MCF 10A (cell line): ENCODE data around the gene TNFSF4. TPM values are rescaled to one million over a fixed set of nuclear protein-coding genes. Genes with fewer than 3 reads are reported as not detected.

Experiments used
- BruUV-seq: library from RNA; stranded (reverse); fragments of 400-500 nt; replicated peaks from 2 replicates; lab custom pipeline; 2021; lab: Mats Ljungman, UMichigan
- CTCF ChIA-PET: fragments of 300-600 bp; sonication (Branson Sonifier 250); formaldehyde crosslinking; extraction: SDS; loops from one replicate; lab custom pipeline; 2021; ENCODE audit warnings: antibody characterized with exemption, inconsistent platforms; lab: Yijun Ruan, JAX
- POLR2A ChIA-PET: fragments of 300-600, 350-650 bp; sonication (Branson Sonifier 250); formaldehyde crosslinking; extraction: SDS; loops from one replicate; lab custom pipeline; 2020; ENCODE audit warnings: antibody characterized with exemption, inconsistent platforms; lab: Yijun Ruan, JAX
- DNase-seq: peaks from one replicate; pipeline ENCODE4 v3.0.0-alpha.2; 2018; ENCODE audit not compliant: unreplicated experiment
- H3K27ac Mint-ChIP-seq: one replicate; pipeline ENCODE4 v1.8.0; 2022; ENCODE audit warnings: mild to moderate bottlenecking, low read depth, mixed read lengths; ENCODE audit not compliant: unreplicated experiment
- H3K27me3 Mint-ChIP-seq: one replicate; pipeline ENCODE4 v1.8.0; 2022; ENCODE audit warnings: mixed read lengths; ENCODE audit not compliant: insufficient read depth, unreplicated experiment
- H3K36me3 Mint-ChIP-seq: one replicate; pipeline ENCODE4 v1.8.0; 2022; ENCODE audit warnings: mild to moderate bottlenecking, moderate library complexity, mixed read lengths; ENCODE audit not compliant: insufficient read depth, unreplicated experiment
- H3K4me1 Mint-ChIP-seq: one replicate; pipeline ENCODE4 v1.8.0; 2022; ENCODE audit warnings: mixed read lengths; ENCODE audit not compliant: insufficient read depth, unreplicated experiment
- H3K4me3 Mint-ChIP-seq: one replicate; pipeline ENCODE4 v1.8.0; 2022; ENCODE audit warnings: mild to moderate bottlenecking, moderate library complexity, mixed read lengths; ENCODE audit not compliant: unreplicated experiment
- H3K9me3 Mint-ChIP-seq: one replicate; pipeline ENCODE4 v1.8.0; 2022; ENCODE audit warnings: mixed read lengths; ENCODE audit not compliant: unreplicated experiment
- intact Hi-C: fragments of 100-400 bp; cut with micrococcal nuclease; formaldehyde crosslinking; loops from 2 replicates; pipeline ENCODE4 v1.14.1; 2022
- total RNA-seq: library from RNA; stranded (reverse); gene quantifications from 2 replicates; pipeline ENCODE4 v1.2.3, GENCODE V29; 2022
- TF ChIP-seq, protein P1 (sequence below): fragments of 200-600 bp; IDR thresholded peaks from one replicate; pipeline ENCODE4 v1.8.0; 2022; ENCODE audit warnings: antibody characterized with exemption, mild to moderate bottlenecking; ENCODE audit not compliant: unreplicated experiment

Gene TNFSF4
- total RNA-seq, 1 experiment from 2014 or later: 0.23 TPM

DNA sequence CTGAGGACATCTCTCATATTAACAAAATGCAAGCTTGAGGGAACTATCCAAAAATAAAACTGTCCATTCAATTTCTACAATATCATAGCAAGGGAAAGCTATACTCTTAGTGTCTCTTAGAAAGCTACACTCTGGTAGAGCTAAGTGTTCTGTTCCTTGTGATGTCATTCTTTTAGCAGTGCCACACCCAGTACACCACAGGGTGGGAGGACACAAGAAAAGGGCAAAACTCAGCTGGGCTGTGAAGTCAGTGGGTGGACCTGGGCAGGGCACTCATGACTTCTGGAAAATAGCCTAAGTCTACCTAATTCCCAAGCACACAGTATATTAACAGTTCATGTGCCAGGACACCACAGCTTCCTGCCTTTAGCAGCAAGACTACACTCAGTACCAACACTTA, 42.2 kb upstream of the TNFSF4 start:
- intact Hi-C loops: loop anchor here (2.0 kb wide), 2 partner anchors 423 to 503 kb away; no protein-coding TSS in a partner anchor
- BruUV-seq: no TSS peak
- Mint-ChIP-seq H3K4me3 (peak overlapping the region; percentile 2), H3K27ac (peak overlapping the region; percentile 93), H3K27me3 (no peaks in the 10 kb centered on the region), H3K36me3 (no peaks in the 10 kb centered on the region), H3K4me1 (peaks cover 20% of the 10 kb centered on the region), H3K9me3 (no peaks in the 10 kb centered on the region)
- peak; percentile 60 for DNase-seq
- POLR2A ChIA-PET: interaction anchor here (0.9 kb wide), 1 partner anchor 143 kb away, joined by 3 read pairs; no protein-coding TSS in a partner anchor
- TF ChIP-seq, protein P1, sequence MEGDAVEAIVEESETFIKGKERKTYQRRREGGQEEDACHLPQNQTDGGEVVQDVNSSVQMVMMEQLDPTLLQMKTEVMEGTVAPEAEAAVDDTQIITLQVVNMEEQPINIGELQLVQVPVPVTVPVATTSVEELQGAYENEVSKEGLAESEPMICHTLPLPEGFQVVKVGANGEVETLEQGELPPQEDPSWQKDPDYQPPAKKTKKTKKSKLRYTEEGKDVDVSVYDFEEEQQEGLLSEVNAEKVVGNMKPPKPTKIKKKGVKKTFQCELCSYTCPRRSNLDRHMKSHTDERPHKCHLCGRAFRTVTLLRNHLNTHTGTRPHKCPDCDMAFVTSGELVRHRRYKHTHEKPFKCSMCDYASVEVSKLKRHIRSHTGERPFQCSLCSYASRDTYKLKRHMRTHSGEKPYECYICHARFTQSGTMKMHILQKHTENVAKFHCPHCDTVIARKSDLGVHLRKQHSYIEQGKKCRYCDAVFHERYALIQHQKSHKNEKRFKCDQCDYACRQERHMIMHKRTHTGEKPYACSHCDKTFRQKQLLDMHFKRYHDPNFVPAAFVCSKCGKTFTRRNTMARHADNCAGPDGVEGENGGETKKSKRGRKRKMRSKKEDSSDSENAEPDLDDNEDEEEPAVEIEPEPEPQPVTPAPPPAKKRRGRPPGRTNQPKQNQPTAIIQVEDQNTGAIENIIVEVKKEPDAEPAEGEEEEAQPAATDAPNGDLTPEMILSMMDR: no peak
- CTCF ChIA-PET: interaction anchor here (0.6 to 2.4 kb wide), 10 partner anchors 10 to 507 kb away, joined by 3 to 11 read pairs (median 4); no protein-coding TSS in a partner anchor

GRCh38 chr1:173248247-173248940, 41.3 kb upstream of the TNFSF4 start:
- BruUV-seq: no TSS peak
- no peaks in the 10 kb centered on the region for H3K27me3 Mint-ChIP-seq
- peaks cover 6% of the 10 kb centered on the region for H3K9me3 Mint-ChIP-seq
- TF ChIP-seq, protein P1: no peak
- intact Hi-C loops: loop anchor here (2.0 kb wide), 2 partner anchors 422 to 502 kb away; no protein-coding TSS in a partner anchor
- H3K27ac Mint-ChIP-seq: peak overlapping the region; percentile 93
- ChIA-PET CTCF (interaction anchor here (0.6 to 2.4 kb wide), 14 partner anchors 10 to 534 kb away, joined by 3 to 11 read pairs (median 4); no protein-coding TSS in a partner anchor), POLR2A (interaction anchor here (0.6 to 0.9 kb wide), 6 partner anchors 13 to 1093 kb away, joined by 3 read pairs; no protein-coding TSS in a partner anchor)
- peak; percentile 54 for DNase-seq
- no peaks in the 10 kb centered on the region for H3K36me3 Mint-ChIP-seq
- H3K4me3 Mint-ChIP-seq: peak overlapping the region; percentile 2
- peaks cover 20% of the 10 kb centered on the region for H3K4me1 Mint-ChIP-seq

DNA sequence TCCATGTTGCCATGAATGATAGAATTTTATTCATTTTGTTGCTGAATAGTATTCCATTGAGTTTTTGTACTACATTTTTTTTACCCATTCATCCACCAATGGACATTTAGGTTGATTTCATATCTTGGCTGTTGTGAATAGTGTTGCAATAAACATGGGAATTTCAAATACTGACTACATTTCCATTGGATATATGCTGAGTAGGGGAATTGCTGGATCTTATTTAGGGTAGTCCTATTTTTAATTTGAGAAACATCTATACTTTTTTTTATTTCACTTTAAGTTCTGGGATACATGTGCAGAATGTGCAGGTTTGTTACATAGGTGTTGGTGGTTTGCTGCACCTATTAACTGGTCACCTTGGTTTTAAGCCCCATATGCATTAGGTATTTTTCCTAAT, 38.8 kb upstream of the TNFSF4 start:
- H3K4me3 Mint-ChIP-seq: no peak overlapping the region
- intact Hi-C loops: no loop called here
- ChIA-PET CTCF (interaction anchor here (0.7 to 4.3 kb wide), 4 partner anchors 10 to 503 kb away, joined by 3 to 31 read pairs (median 4); no protein-coding TSS in a partner anchor), POLR2A (interaction anchor here (1.6 kb wide), 1 partner anchor 9 kb away, joined by 4 read pairs; no protein-coding TSS in a partner anchor)
- no peak for DNase-seq
- TF ChIP-seq, protein P1: no peak
- no peaks in the 10 kb centered on the region for H3K27me3 Mint-ChIP-seq
- H3K27ac Mint-ChIP-seq: no peak overlapping the region
- H3K4me1 Mint-ChIP-seq: peaks cover 20% of the 10 kb centered on the region
- H3K36me3 Mint-ChIP-seq: no peaks in the 10 kb centered on the region
- H3K9me3 Mint-ChIP-seq: peaks cover 19% of the 10 kb centered on the region
- BruUV-seq: no TSS peak

DNA sequence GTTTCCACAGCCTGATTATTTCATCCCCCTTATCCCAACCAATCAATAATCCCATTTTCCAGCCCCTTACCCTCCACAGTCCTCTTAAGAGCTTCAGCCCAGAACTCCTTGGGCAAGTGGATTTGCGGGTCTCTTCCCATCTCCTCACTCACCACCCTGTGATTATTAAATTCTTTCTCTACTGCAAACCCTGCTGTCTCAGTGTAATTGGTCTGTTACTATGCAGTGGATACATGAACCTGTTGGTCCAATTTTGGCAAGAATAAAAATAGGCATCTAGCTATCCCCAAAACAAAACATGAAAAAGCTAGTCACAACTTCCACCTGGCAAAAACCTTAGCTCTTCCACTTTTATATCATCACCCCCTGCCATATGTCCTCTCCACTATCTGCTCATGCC, 36.2 kb upstream of the TNFSF4 start:
- Mint-ChIP-seq H3K9me3 (peaks cover 19% of the 10 kb centered on the region), H3K36me3 (no peaks in the 10 kb centered on the region), H3K4me3 (no peak overlapping the region), H3K27me3 (no peaks in the 10 kb centered on the region), H3K4me1 (peaks cover 4% of the 10 kb centered on the region), H3K27ac (no peak overlapping the region)
- intact Hi-C loops: no loop called here
- DNase-seq: no peak
- ChIA-PET CTCF (interaction anchor here (0.6 to 4.3 kb wide), 6 partner anchors 13 to 501 kb away, joined by 3 to 31 read pairs (median 4); no protein-coding TSS in a partner anchor), POLR2A (no interaction called here)
- TF ChIP-seq, protein P1: no peak
- no TSS peak for BruUV-seq
